GM23338 (cell line): Measurements from ENCODE around the gene INPP5A. TPM values are rescaled to one million over a fixed set of nuclear protein-coding genes. Genes with fewer than 3 reads are reported as not detected.

Source experiments
- ATAC-seq: fragments of 200-7000 bp; cut with Tn5 transposase; 3 replicates; pipeline ENCODE4 v1.9.1; 2020
- DNase-seq: peaks from one replicate; pipeline ENCODE4 v3.0.0-alpha.2; 2015; ENCODE audit warnings: low spot score
- H2AFZ ChIP-seq: fragments of 200-600 bp; sonication (generic); 2 replicates; pipeline ENCODE4 v1.8.0; 2016; ENCODE audit warnings: antibody characterized with exemption, mild to moderate bottlenecking, moderate library complexity
- H3F3A ChIP-seq: fragments of 200-600 bp; sonication (generic); replicated peaks from 2 replicates; pipeline ENCODE4 v1.8.0; 2017; ENCODE audit warnings: antibody characterized with exemption, mixed run types, low read depth
- H3K27ac ChIP-seq: fragments of 200-600 bp; sonication (generic); 2 replicates; pipeline ENCODE4 v1.6.1; 2016; ENCODE audit warnings: low read depth
- H3K27me3 ChIP-seq: fragments of 200-600 bp; sonication (generic); 2 replicates; pipeline ENCODE4 v1.8.0; 2016; ENCODE audit warnings: mild to moderate bottlenecking, mixed run types, moderate library complexity; ENCODE audit not compliant: insufficient read depth
- H3K36me3 ChIP-seq: fragments of 200-600 bp; sonication (generic); 2 replicates; pipeline ENCODE4 v1.8.0; 2016; ENCODE audit warnings: mild to moderate bottlenecking; ENCODE audit not compliant: insufficient read depth
- H3K4me1 ChIP-seq: fragments of 200-600 bp; sonication (generic); 2 replicates; pipeline ENCODE4 v1.8.0; 2016; ENCODE audit warnings: mild to moderate bottlenecking, moderate library complexity; ENCODE audit not compliant: insufficient read depth
- H3K4me2 ChIP-seq: fragments of 200-600 bp; sonication (generic); 2 replicates; pipeline ENCODE4 v1.7.1; 2017; ENCODE audit warnings: mixed run types
- H3K4me3 ChIP-seq: fragments of 200-600 bp; sonication (generic); 2 replicates; pipeline ENCODE4 v1.6.1; 2016; ENCODE audit warnings: mixed run types
- H3K79me2 ChIP-seq: fragments of 200-600 bp; sonication (generic); replicated peaks from 2 replicates; pipeline ENCODE4 v1.8.0; 2017; ENCODE audit warnings: mild to moderate bottlenecking; ENCODE audit not compliant: insufficient read depth
- H3K9me2 ChIP-seq: fragments of 200-600 bp; sonication (generic); 2 replicates; pipeline ENCODE4 v1.8.0; 2017; ENCODE audit not compliant: insufficient read depth
- H4K20me1 ChIP-seq: fragments of 200-600 bp; sonication (generic); replicated peaks from 2 replicates; pipeline ENCODE4 v1.8.0; 2017; ENCODE audit warnings: mild to moderate bottlenecking; ENCODE audit not compliant: insufficient read depth
- H3K27ac Mint-ChIP-seq: 2 replicates; pipeline ENCODE4 v1.8.0; 2020; ENCODE audit warnings: inconsistent platforms, mild to moderate bottlenecking, moderate library complexity, mixed read lengths
- H3K27me3 Mint-ChIP-seq: 3 replicates; pipeline ENCODE4 v1.8.0; 2022; ENCODE audit warnings: low read depth, mild to moderate bottlenecking, moderate library complexity, mixed read lengths, inconsistent platforms; ENCODE audit not compliant: insufficient read depth, poor library complexity
- H3K36me3 Mint-ChIP-seq: 3 replicates; pipeline ENCODE4 v1.8.0; 2021; ENCODE audit warnings: low read depth, mild to moderate bottlenecking, inconsistent platforms, moderate library complexity, mixed read lengths
- H3K4me1 Mint-ChIP-seq: 3 replicates; pipeline ENCODE4 v1.8.0; 2020; ENCODE audit warnings: mild to moderate bottlenecking, inconsistent platforms, mixed read lengths
- H3K4me3 Mint-ChIP-seq: 3 replicates; pipeline ENCODE4 v1.8.0; 2021; ENCODE audit warnings: moderate library complexity, mild to moderate bottlenecking, inconsistent platforms, mixed read lengths
- H3K9me3 Mint-ChIP-seq: 3 replicates; pipeline ENCODE4 v1.8.0; 2020; ENCODE audit warnings: moderate library complexity, mild to moderate bottlenecking, inconsistent platforms, mixed read lengths
- JUNB ChIP-seq: IDR thresholded peaks from one replicate; pipeline ENCODE4 v1.6.1; 2016; ENCODE audit warnings: antibody characterized with exemption; ENCODE audit not compliant: unreplicated experiment
- ZNF114 ChIP-seq: fragments of 250-450 bp; sonication (Bioruptor Pico); IDR thresholded peaks from 2 replicates; pipeline ENCODE4 v1.5.0; 2020; ENCODE audit warnings: mild to moderate bottlenecking, moderate library complexity
- polyA plus RNA-seq: library from polyadenylated mRNA; unstranded; fragments of >200 nt; fragmentation: Nextera tagmentation; extraction: Ambion mirVana; gene quantifications from 2 replicates; pipeline ENCODE4 v1.2.1, GENCODE V29; 2016
- total RNA-seq: library from RNA; depleted of rRNA; stranded (reverse); fragments of >200 nt; shearing (Covaris generic); gene quantifications from 2 replicates; pipeline ENCODE4 v1.2.3, GENCODE V29; 2014
- TF ChIP-seq, protein P1 (sequence below): fragments of 250-450 bp; sonication (Bioruptor Pico); IDR thresholded peaks from 2 replicates; pipeline ENCODE4 v1.5.0; 2020; ENCODE audit warnings: mild to moderate bottlenecking, moderate library complexity

Gene INPP5A
- total and polyA plus RNA-seq, 2 experiments from 2014 or later, result 5.9 to 40.6 TPM

GRCh38 chr10:132606536-132607316, 69.1 kb downstream of the INPP5A start:
- H3K9me3 Mint-ChIP-seq, result peaks cover 12% of the 10 kb centered on the region
- H3K4me1 Mint-ChIP-seq, result peaks cover 5% of the 10 kb centered on the region; the same call in 1 of the 3 replicates
- H3K79me2 ChIP-seq, result peaks cover 3% of the 10 kb centered on the region; the same call in 1 of the 2 replicates

More at GRCh38 chr10:132606536-132607316, 69.1 kb downstream of the INPP5A start:
- H3K4me2 ChIP-seq, result no peak overlapping the region
- Mint-ChIP-seq H3K4me3 (no peak overlapping the region), H3K36me3 (peaks cover 13% of the 10 kb centered on the region), H3K27ac (no peak overlapping the region), H3K27me3 (peaks cover 4% of the 10 kb centered on the region)
- no peaks in the 10 kb centered on the region for H3K9me2 ChIP-seq
- no peaks in the 10 kb centered on the region for H3K4me1 ChIP-seq
- ATAC-seq (peak; percentile 49), DNase-seq (no peak)
- H3K36me3 ChIP-seq, result no peaks in the 10 kb centered on the region
- TF ChIP-seq JUNB, result no peak
- TF ChIP-seq ZNF114 (CRISPR knock-in tag), result no peak
- TF ChIP-seq, protein P1, sequence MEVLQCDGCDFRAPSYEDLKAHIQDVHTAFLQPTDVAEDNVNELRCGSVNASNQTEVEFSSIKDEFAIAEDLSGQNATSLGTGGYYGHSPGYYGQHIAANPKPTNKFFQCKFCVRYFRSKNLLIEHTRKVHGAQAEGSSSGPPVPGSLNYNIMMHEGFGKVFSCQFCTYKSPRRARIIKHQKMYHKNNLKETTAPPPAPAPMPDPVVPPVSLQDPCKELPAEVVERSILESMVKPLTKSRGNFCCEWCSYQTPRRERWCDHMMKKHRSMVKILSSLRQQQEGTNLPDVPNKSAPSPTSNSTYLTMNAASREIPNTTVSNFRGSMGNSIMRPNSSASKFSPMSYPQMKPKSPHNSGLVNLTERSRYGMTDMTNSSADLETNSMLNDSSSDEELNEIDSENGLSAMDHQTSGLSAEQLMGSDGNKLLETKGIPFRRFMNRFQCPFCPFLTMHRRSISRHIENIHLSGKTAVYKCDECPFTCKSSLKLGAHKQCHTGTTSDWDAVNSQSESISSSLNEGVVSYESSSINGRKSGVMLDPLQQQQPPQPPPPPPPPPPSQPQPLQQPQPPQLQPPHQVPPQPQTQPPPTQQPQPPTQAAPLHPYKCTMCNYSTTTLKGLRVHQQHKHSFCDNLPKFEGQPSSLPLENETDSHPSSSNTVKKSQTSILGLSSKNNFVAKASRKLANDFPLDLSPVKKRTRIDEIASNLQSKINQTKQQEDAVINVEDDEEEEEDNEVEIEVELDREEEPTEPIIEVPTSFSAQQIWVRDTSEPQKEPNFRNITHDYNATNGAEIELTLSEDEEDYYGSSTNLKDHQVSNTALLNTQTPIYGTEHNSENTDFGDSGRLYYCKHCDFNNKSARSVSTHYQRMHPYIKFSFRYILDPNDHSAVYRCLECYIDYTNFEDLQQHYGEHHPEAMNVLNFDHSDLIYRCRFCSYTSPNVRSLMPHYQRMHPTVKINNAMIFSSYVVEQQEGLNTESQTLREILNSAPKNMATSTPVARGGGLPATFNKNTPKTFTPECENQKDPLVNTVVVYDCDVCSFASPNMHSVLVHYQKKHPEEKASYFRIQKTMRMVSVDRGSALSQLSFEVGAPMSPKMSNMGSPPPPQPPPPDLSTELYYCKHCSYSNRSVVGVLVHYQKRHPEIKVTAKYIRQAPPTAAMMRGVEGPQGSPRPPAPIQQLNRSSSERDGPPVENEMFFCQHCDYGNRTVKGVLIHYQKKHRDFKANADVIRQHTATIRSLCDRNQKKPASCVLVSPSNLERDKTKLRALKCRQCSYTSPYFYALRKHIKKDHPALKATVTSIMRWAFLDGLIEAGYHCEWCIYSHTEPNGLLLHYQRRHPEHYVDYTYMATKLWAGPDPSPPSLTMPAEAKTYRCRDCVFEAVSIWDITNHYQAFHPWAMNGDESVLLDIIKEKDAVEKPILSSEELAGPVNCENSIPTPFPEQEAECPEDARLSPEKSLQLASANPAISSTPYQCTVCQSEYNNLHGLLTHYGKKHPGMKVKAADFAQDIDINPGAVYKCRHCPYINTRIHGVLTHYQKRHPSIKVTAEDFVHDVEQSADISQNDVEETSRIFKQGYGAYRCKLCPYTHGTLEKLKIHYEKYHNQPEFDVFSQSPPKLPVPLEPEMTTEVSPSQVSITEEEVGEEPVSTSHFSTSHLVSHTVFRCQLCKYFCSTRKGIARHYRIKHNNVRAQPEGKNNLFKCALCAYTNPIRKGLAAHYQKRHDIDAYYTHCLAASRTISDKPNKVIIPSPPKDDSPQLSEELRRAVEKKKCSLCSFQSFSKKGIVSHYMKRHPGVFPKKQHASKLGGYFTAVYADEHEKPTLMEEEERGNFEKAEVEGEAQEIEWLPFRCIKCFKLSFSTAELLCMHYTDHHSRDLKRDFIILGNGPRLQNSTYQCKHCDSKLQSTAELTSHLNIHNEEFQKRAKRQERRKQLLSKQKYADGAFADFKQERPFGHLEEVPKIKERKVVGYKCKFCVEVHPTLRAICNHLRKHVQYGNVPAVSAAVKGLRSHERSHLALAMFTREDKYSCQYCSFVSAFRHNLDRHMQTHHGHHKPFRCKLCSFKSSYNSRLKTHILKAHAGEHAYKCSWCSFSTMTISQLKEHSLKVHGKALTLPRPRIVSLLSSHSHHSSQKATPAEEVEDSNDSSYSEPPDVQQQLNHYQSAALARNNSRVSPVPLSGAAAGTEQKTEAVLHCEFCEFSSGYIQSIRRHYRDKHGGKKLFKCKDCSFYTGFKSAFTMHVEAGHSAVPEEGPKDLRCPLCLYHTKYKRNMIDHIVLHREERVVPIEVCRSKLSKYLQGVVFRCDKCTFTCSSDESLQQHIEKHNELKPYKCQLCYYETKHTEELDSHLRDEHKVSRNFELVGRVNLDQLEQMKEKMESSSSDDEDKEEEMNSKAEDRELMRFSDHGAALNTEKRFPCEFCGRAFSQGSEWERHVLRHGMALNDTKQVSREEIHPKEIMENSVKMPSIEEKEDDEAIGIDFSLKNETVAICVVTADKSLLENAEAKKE (CRISPR knock-in tag), result no peak
- peaks cover 3% of the 10 kb centered on the region; the same call in 1 of the 2 replicates for H4K20me1 ChIP-seq
- H3K4me3 ChIP-seq, result no peak overlapping the region
- H3K27ac ChIP-seq, result no peak overlapping the region
- no peaks in the 10 kb centered on the region for H3K27me3 ChIP-seq
- no peak overlapping the region for H2AFZ ChIP-seq
- H3F3A ChIP-seq, result no peaks in the 10 kb centered on the region
